ENCODE measurements around the gene MRPS6. TPM values are rescaled to one million over a fixed set of nuclear protein-coding genes. Genes with fewer than 3 reads are reported as not detected.

MRPS6 gene
- total and polyA plus RNA-seq, 2 of the 4 experiments (the other 2 are of a cell fraction) = 7.5 to 35.1 TPM

- ChIA-PET POLR2A (ENCODE audit: unreplicated experiment) (no interaction called here), CTCF (no interaction called here)
- Histone ChIP-seq H3K79me1 (ENCODE audit: low read depth in 1 of 2, low read length in 2 of 2) (no peaks in the 10 kb centered on the region), H3K9ac (ENCODE audit: low read depth, low read length) (no peak overlapping the region), H2BK5ac (ENCODE audit: low read depth, low read length, poor library complexity, severe bottlenecking) (no peak overlapping the region), H2BK15ac (ENCODE audit: low read depth, low read length) (no peak overlapping the region; the same call in 2 of the 3 replicates), H3K14ac (replicated peaks; ENCODE audit: low read depth, low read length) (no peak overlapping the region), H2AFZ (replicated peaks; ENCODE audit: low read length, poor library complexity) (no peak overlapping the region), H2AK9ac (replicated peaks; ENCODE audit: low read depth, low read length, poor library complexity) (no peak overlapping the region), H4K91ac (ENCODE audit: insufficient read depth, low read depth, low read length) (no peak overlapping the region), H2BK120ac (ENCODE audit: low read depth, low read length) (no peak overlapping the region), H3K36me3 (ENCODE audit: control insufficient read depth, insufficient read depth, low read length) (no peaks in the 10 kb centered on the region), H3K23ac (ENCODE audit: low read depth, low read length) (no peak overlapping the region), H3K4me2 (ENCODE audit: low read depth, low read length) (no peak overlapping the region), H3K9me1 (ENCODE audit: insufficient read depth, low read length) (peaks cover 3% of the 10 kb centered on the region; the same call in 1 of the 2 replicates), H3K27ac (ENCODE audit: insufficient read depth, low read length) (no peak overlapping the region), H3K4ac (ENCODE audit: low read depth, low read length) (no peak overlapping the region), H2AK5ac (ENCODE audit: low read depth, low read length) (no peak overlapping the region), H3K18ac (ENCODE audit: low read depth, low read length) (no peak overlapping the region), H3K27me3 (ENCODE audit: control insufficient read depth, insufficient read depth, low read length) (peaks cover 4% of the 10 kb centered on the region), H4K5ac (ENCODE audit: low read depth, low read length) (no peak overlapping the region), H2BK20ac (ENCODE audit: low read depth, low read length) (no peak overlapping the region), H3K56ac (ENCODE audit: extremely low read depth, insufficient read depth, low read length) (no peak overlapping the region), H3K4me1 (ENCODE audit: control insufficient read depth, insufficient read depth, low read length) (no peaks in the 10 kb centered on the region; the same call in 1 of the 2 replicates), H4K20me1 (ENCODE audit: insufficient read depth, low read length) (no peaks in the 10 kb centered on the region), H3K9me3 (ENCODE audit: control insufficient read depth, insufficient read depth, low read length) (no peaks in the 10 kb centered on the region), H3K4me3 (ENCODE audit: insufficient read depth, low read depth, low read length) (no peak overlapping the region), H4K8ac (ENCODE audit: low read depth in 2 of 2, low read length in 2 of 2) (no peak overlapping the region)
- WGBS, 2 experiments (ENCODE audit: extremely low coverage in 2 of 2, insufficient read length in 1 of 2) = 80% methylated on average over 1 of the region's 9 CpGs; no CpG with 5 or more reads in 1 of the 2 experiments
- no peak for DNase-seq
- intact Hi-C loops (cut with micrococcal nuclease) (no loop called here), in situ Hi-C loops (cut with MboI; ENCODE audit: low sequenced_read_pairs) (no loop called here), dilution Hi-C loops (cut with HindIII; ENCODE audit: low sequenced_read_pairs, unreplicated experiment) (no loop called here)
- TF ChIP-seq RCOR1 (IDR thresholded peaks at IDR 0.05; ENCODE audit: insufficient replicate concordance, low read length) (no peak), RAD21 (IDR thresholded peaks at IDR 0.05; ENCODE audit: low read length) (no peak), CHD1 (IDR thresholded peaks at IDR 0.05; ENCODE audit: low read depth, low read length) (no peak), CEBPB (IDR thresholded peaks at IDR 0.05; ENCODE audit: low read depth, low read length) (no peak), NFE2L2 (IDR thresholded peaks at IDR 0.05; ENCODE audit: low read depth, low read length) (no peak), BHLHE40 (IDR thresholded peaks at IDR 0.05; ENCODE audit: low read depth, low read length) (no peak), USF2 (IDR thresholded peaks at IDR 0.05; ENCODE audit: low read depth, low read length) (no peak), MXI1 (IDR thresholded peaks at IDR 0.05; ENCODE audit: borderline replicate concordance, low read depth, low read length) (no peak), MAZ (IDR thresholded peaks at IDR 0.05; ENCODE audit: borderline replicate concordance, low read depth, low read length) (no peak)
- ATAC-seq (ENCODE audit: low read depth) = no peak
- no TSS peak for BruUV-seq (replicated peaks)
Observed at GRCh38 chr21:34027721-34028461, 45.5 kb upstream of the MRPS6 start.
